Hematopoietic multipotent progenitor cell treated with erythropoietin and hydrocortisone succinate and interleukin-3 and kit ligand, for 4 days (in vitro differentiated cells): ENCODE results near the gene RAB12.

ENCODE experiments used
- DNase-seq: peaks from one replicate; pipeline ENCODE4 v3.0.0-alpha.2; 2015

Gene RAB12

DNA sequence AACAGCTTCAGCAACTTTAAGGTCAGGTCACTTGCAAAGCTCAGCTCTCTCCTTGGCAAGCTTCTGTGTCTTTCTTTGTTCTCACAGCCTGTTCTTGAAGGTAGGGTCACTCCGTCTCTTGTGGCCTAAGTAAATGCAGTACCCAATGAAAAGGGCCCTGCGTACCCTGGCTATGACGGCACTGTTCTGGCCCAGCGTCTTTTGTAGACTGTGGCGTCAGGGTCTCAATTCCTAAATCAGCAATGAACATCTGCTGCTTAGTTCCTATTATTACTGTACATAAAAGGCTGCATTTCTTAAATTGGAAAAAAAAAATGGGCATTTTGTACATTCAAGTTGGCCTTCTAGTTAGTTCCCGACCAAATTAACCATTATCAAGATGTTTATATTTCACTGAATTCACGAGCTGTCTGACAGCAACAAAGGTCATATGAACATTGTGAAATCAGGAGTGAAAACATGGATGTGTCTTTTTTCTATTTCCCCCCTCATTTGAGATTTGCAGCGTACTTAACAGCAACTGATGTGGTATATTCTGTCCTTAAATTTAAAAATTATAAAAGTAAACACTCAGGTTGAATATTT lies 79.1 kb downstream of the RAB12 start:
- DNase-seq, result no peak

- no peak for DNase-seq
Observed at GRCh38 chr18:8688816-8689215, 79.6 kb downstream of the RAB12 start.
